Trophoblast cell (in vitro differentiated cells and primary cell): ENCODE results near the gene BRAP.

ENCODE experiments used
- DNase-seq, 2 donors: peaks; one replicate each; pipeline ENCODE4 v3.0.0-alpha.2; 2016
- H2AFZ ChIP-seq: 2 replicates; pipeline ENCODE4 v1.6.1; 2013; ENCODE audit warnings: low read length, moderate library complexity, mild to moderate bottlenecking; ENCODE audit not compliant: insufficient read depth, poor library complexity
- H2AK5ac ChIP-seq: 2 replicates; pipeline ENCODE4 v1.6.1; 2013; ENCODE audit warnings: mild to moderate bottlenecking, low read length
- H2BK120ac ChIP-seq: 2 replicates; pipeline ENCODE4 v1.6.1; 2013; ENCODE audit warnings: low read length, mild to moderate bottlenecking, moderate library complexity; ENCODE audit not compliant: insufficient read depth, poor library complexity
- H2BK12ac ChIP-seq: 2 replicates; pipeline ENCODE4 v1.6.1; 2013; ENCODE audit warnings: mild to moderate bottlenecking, low read length, moderate library complexity
- H2BK5ac ChIP-seq: 2 replicates; pipeline ENCODE4 v1.6.1; 2013; ENCODE audit warnings: low read length, low read depth, moderate library complexity, mild to moderate bottlenecking; ENCODE audit not compliant: poor library complexity
- H3K14ac ChIP-seq: 2 replicates; pipeline ENCODE4 v1.6.1; 2013; ENCODE audit warnings: mild to moderate bottlenecking, low read length
- H3K18ac ChIP-seq: 2 replicates; pipeline ENCODE4 v1.6.1; 2013; ENCODE audit warnings: mild to moderate bottlenecking, low read length
- H3K23ac ChIP-seq: 2 replicates; pipeline ENCODE4 v1.6.1; 2013; ENCODE audit warnings: low read length
- H3K27ac ChIP-seq: 2 replicates; pipeline ENCODE4 v1.5.1; 2013; ENCODE audit warnings: low read depth, mild to moderate bottlenecking, inconsistent platforms, low read length, moderate library complexity
- H3K27me3 ChIP-seq: 2 replicates; pipeline ENCODE4 v1.6.1; 2013; ENCODE audit warnings: inconsistent platforms, mild to moderate bottlenecking, low read length, moderate library complexity; ENCODE audit not compliant: insufficient read depth
- H3K36me3 ChIP-seq, 2 experiments: 1 replicate in 1 of 2; 2 replicates in 1 of 2; pipeline ENCODE4 v1.6.1; 2013; ENCODE audit warnings: low read length in 2 of 2, mild to moderate bottlenecking in 2 of 2, moderate library complexity in 1 of 2; ENCODE audit not compliant: insufficient read depth in 2 of 2, control insufficient read depth in 1 of 2
- H3K4ac ChIP-seq: 2 replicates; pipeline ENCODE4 v1.6.1; 2013; ENCODE audit warnings: low read depth, mild to moderate bottlenecking, low read length, moderate library complexity
- H3K4me1 ChIP-seq, 2 experiments: 1 replicate in 1 of 2; 2 replicates in 1 of 2; pipeline ENCODE4 v1.6.1; 2013; ENCODE audit warnings: low read length in 2 of 2, mild to moderate bottlenecking in 2 of 2, moderate library complexity in 1 of 2; ENCODE audit not compliant: insufficient read depth in 2 of 2, control insufficient read depth in 1 of 2
- H3K4me2 ChIP-seq: 2 replicates; pipeline ENCODE4 v1.6.1; 2013; ENCODE audit warnings: inconsistent platforms, mild to moderate bottlenecking, low read length, moderate library complexity
- H3K4me3 ChIP-seq: 2 replicates; pipeline ENCODE4 v1.5.1; 2013; ENCODE audit warnings: mild to moderate bottlenecking, low read depth, low read length, inconsistent platforms
- H3K79me1 ChIP-seq: one replicate; pipeline ENCODE4 v1.6.1; 2013; ENCODE audit warnings: low read length
- H3K79me2 ChIP-seq: 2 replicates; pipeline ENCODE4 v1.6.1; 2013; ENCODE audit warnings: low read length, mild to moderate bottlenecking; ENCODE audit not compliant: control insufficient read depth, insufficient read depth, poor library complexity
- H3K9ac ChIP-seq: 2 replicates; pipeline ENCODE4 v1.6.1; 2013; ENCODE audit warnings: mild to moderate bottlenecking, low read length
- H3K9me3 ChIP-seq: 2 replicates; pipeline ENCODE4 v1.6.1; 2013; ENCODE audit warnings: low read depth, mild to moderate bottlenecking, control low read depth, inconsistent platforms, low read length; ENCODE audit not compliant: insufficient read depth
- H4K12ac ChIP-seq: 2 replicates; pipeline ENCODE4 v1.6.1; 2013; ENCODE audit warnings: low read depth, mild to moderate bottlenecking, low read length, moderate library complexity
- H4K8ac ChIP-seq: 2 replicates; pipeline ENCODE4 v1.6.1; 2013; ENCODE audit warnings: low read depth, mild to moderate bottlenecking, low read length, moderate library complexity
- H4K91ac ChIP-seq: one replicate; pipeline ENCODE4 v1.6.1; 2013; ENCODE audit warnings: low read depth, mild to moderate bottlenecking, low read length, moderate library complexity
- WGBS: extraction: QIAGEN DNeasy Blood & Tissue Kit; methylation state at CpG from one replicate; pipeline ENCODE4 v1.1.7; 2013; ENCODE audit warnings: missing lambda C conversion rate; ENCODE audit not compliant: insufficient read length, insufficient coverage; ENCODE audit errors: extremely low coverage; 5-methylcytosine and 5-hydroxymethylcytosine counted together

The BRAP gene

GRCh38 chr12:111635524-111635923, 50.2 kb downstream of the BRAP start:
- H2BK120ac ChIP-seq, result no peak overlapping the region

GRCh38 chr12:111628505-111629260, 57.1 kb downstream of the BRAP start:
- Histone ChIP-seq H3K4ac (no peak overlapping the region), H3K4me3 (no peak overlapping the region), H3K9ac (no peak overlapping the region), H3K9me3 (no peaks in the 10 kb centered on the region), H3K18ac (no peak overlapping the region), H3K14ac (no peak overlapping the region), H3K4me1 (no peaks in the 10 kb centered on the region), H3K4me2 (no peak overlapping the region), H2BK12ac (no peak overlapping the region), H3K36me3 (no peaks in the 10 kb centered on the region), H3K27me3 (no peaks in the 10 kb centered on the region), H3K23ac (no peak overlapping the region), H2BK5ac (no peak overlapping the region), H3K79me1 (no peaks in the 10 kb centered on the region), H4K12ac (no peak overlapping the region), H3K79me2 (no peaks in the 10 kb centered on the region), H2BK120ac (no peak overlapping the region), H4K91ac (no peak overlapping the region), H3K27ac (no peak overlapping the region), H2AFZ (no peak overlapping the region), H4K8ac (no peak overlapping the region), H2AK5ac (no peak overlapping the region)
- no peak for DNase-seq
- no CpG with 5 or more reads among the region's 7 CpGs for WGBS

More at GRCh38 chr12:111635524-111635923, 50.2 kb downstream of the BRAP start:
- Histone ChIP-seq H2AFZ (no peak overlapping the region), H3K36me3 (peaks cover 2% of the 10 kb centered on the region in 2 experiments), H3K4me1 (peaks cover 0 to 10% of the 10 kb centered on the region in 2 experiments), H3K79me1 (no peaks in the 10 kb centered on the region), H3K4me3 (no peak overlapping the region), H3K27me3 (no peaks in the 10 kb centered on the region), H4K12ac (no peak overlapping the region), H3K27ac (no peak overlapping the region), H3K9me3 (peaks cover 1% of the 10 kb centered on the region), H3K4ac (no peak overlapping the region), H2BK5ac (peak overlapping the region; percentile 9), H3K14ac (no peak overlapping the region), H4K91ac (no peak overlapping the region), H3K23ac (no peak overlapping the region), H3K4me2 (no peak overlapping the region), H4K8ac (no peak overlapping the region), H2AK5ac (no peak overlapping the region), H3K9ac (no peak overlapping the region), H3K79me2 (no peaks in the 10 kb centered on the region), H2BK12ac (no peak overlapping the region), H3K18ac (no peak overlapping the region)
- no peak for DNase-seq
- no CpG with 5 or more reads among the region's 8 CpGs for WGBS

GRCh38 chr12:111626230-111626629, 59.5 kb downstream of the BRAP start:
- no peaks in the 10 kb centered on the region for H3K36me3 ChIP-seq
- H3K9ac ChIP-seq, result no peak overlapping the region
- no peak overlapping the region for H3K4ac ChIP-seq
- no peak overlapping the region for H2BK120ac ChIP-seq
- H2BK5ac ChIP-seq, result no peak overlapping the region
- H3K4me2 ChIP-seq, result no peak overlapping the region
- no peak overlapping the region for H3K4me3 ChIP-seq
- no peak overlapping the region for H3K27ac ChIP-seq
- no peak for DNase-seq
- no peak overlapping the region for H3K14ac ChIP-seq
- H3K9me3 ChIP-seq, result no peaks in the 10 kb centered on the region
- H3K79me1 ChIP-seq, result no peaks in the 10 kb centered on the region
- no peak overlapping the region for H2AFZ ChIP-seq
- no peak overlapping the region for H3K18ac ChIP-seq
- H4K91ac ChIP-seq, result no peak overlapping the region
- H4K8ac ChIP-seq, result no peak overlapping the region
- H2BK12ac ChIP-seq, result no peak overlapping the region
- H3K4me1 ChIP-seq, result no peaks in the 10 kb centered on the region
- no peak overlapping the region for H4K12ac ChIP-seq
- WGBS, result no CpG with 5 or more reads among the region's 6 CpGs
- no peak overlapping the region for H3K23ac ChIP-seq
- H3K27me3 ChIP-seq, result no peaks in the 10 kb centered on the region
- H2AK5ac ChIP-seq, result no peak overlapping the region
- H3K79me2 ChIP-seq, result no peaks in the 10 kb centered on the region

GRCh38 chr12:111624540-111624939, 61.2 kb downstream of the BRAP start:
- H3K23ac ChIP-seq, result peak overlapping the region; percentile 79
- H4K91ac ChIP-seq, result no peak overlapping the region
- H2AK5ac ChIP-seq, result no peak overlapping the region
- WGBS, result no CpG with 5 or more reads among the region's 8 CpGs
- H4K12ac ChIP-seq, result no peak overlapping the region
- no peaks in the 10 kb centered on the region for H3K36me3 ChIP-seq
- H3K4ac ChIP-seq, result no peak overlapping the region
- H2BK12ac ChIP-seq, result no peak overlapping the region
- no peaks in the 10 kb centered on the region for H3K27me3 ChIP-seq
- H3K4me3 ChIP-seq, result no peak overlapping the region
- H3K79me1 ChIP-seq, result no peaks in the 10 kb centered on the region
- H3K18ac ChIP-seq, result no peak overlapping the region
- no peaks in the 10 kb centered on the region for H3K4me1 ChIP-seq
- H2AFZ ChIP-seq, result no peak overlapping the region
- DNase-seq, result peak; percentile 62 to 79
- H3K14ac ChIP-seq, result no peak overlapping the region
- H3K79me2 ChIP-seq, result no peaks in the 10 kb centered on the region
- no peak overlapping the region for H4K8ac ChIP-seq
- no peak overlapping the region for H3K4me2 ChIP-seq
- no peak overlapping the region for H2BK120ac ChIP-seq
- no peak overlapping the region for H3K9ac ChIP-seq
- H3K9me3 ChIP-seq, result no peaks in the 10 kb centered on the region
- H3K27ac ChIP-seq, result no peak overlapping the region
- H2BK5ac ChIP-seq, result no peak overlapping the region
